Natural killer cell (primary cell): Measurements from ENCODE around the gene SLC12A8. TPM values are rescaled to one million over a fixed set of nuclear protein-coding genes. Genes with fewer than 3 reads are reported as not detected.
A peak's percentile ranks its signal among the peaks of the same experiment; 100 is the strongest.

ENCODE experiments used
- ATAC-seq, 3 donors: fragments of 150-1000 bp in 2 of 3; fragments of 200-7000 bp in 1 of 3; cut with Tn5 transposase; 1 replicate in 1 of 3; 2 replicates in 2 of 3; pipeline ENCODE4 v1.10.0; 2021; ENCODE audit warnings: mild to moderate bottlenecking in 2 of 3, moderate library complexity in 2 of 3
- DNase-seq, 2 donors: peaks; one replicate each; pipeline versions ENCODE4 v3.0.0 to v3.0.0-alpha.2; 2013 to 2021; ENCODE audit warnings: mixed read lengths in 1 of 2
- H3K27ac ChIP-seq: one replicate; pipeline ENCODE4 v1.5.1; 2013; ENCODE audit warnings: mild to moderate bottlenecking, low read length
- H3K27me3 ChIP-seq: one replicate; pipeline ENCODE4 v1.6.1; 2013; ENCODE audit warnings: low read length; ENCODE audit not compliant: control insufficient read depth, insufficient read depth
- H3K36me3 ChIP-seq: one replicate; pipeline ENCODE4 v1.6.1; 2013; ENCODE audit warnings: low read length; ENCODE audit not compliant: control insufficient read depth, insufficient read depth
- H3K4me1 ChIP-seq: one replicate; pipeline ENCODE4 v1.6.1; 2013; ENCODE audit warnings: low read length; ENCODE audit not compliant: control insufficient read depth, insufficient read depth
- H3K4me3 ChIP-seq: one replicate; pipeline ENCODE4 v1.5.1; 2013; ENCODE audit warnings: low read length
- H3K9me3 ChIP-seq: one replicate; pipeline ENCODE4 v1.6.1; 2013; ENCODE audit warnings: low read length; ENCODE audit not compliant: control insufficient read depth, insufficient read depth
- H3K27ac Mint-ChIP-seq, 2 donors: one replicate each; pipeline ENCODE4 v1.8.0; 2022; ENCODE audit warnings: mild to moderate bottlenecking in 2 of 2, mixed read lengths in 2 of 2, moderate library complexity in 1 of 2
- H3K27me3 Mint-ChIP-seq, 2 donors: one replicate each; pipeline ENCODE4 v1.8.0; 2022; ENCODE audit warnings: low read depth in 2 of 2, mixed read lengths in 2 of 2
- H3K36me3 Mint-ChIP-seq: one replicate; pipeline ENCODE4 v1.8.0; 2022; ENCODE audit warnings: mixed read lengths
- H3K4me1 Mint-ChIP-seq, 2 donors: one replicate each; pipeline ENCODE4 v1.8.0; 2022; ENCODE audit warnings: mixed read lengths in 2 of 2
- H3K4me3 Mint-ChIP-seq: one replicate; pipeline ENCODE4 v1.8.0; 2022; ENCODE audit warnings: mild to moderate bottlenecking, moderate library complexity, mixed read lengths
- H3K9me3 Mint-ChIP-seq, 2 donors: one replicate each; pipeline ENCODE4 v1.8.0; 2022; ENCODE audit warnings: mixed read lengths in 2 of 2
- CTCF ChIP-seq: fragments of 200-600 bp; IDR thresholded peaks from one replicate; pipeline ENCODE4 v1.8.0; 2022; ENCODE audit warnings: antibody characterized with exemption
- WGBS: methylation state at CpG from one replicate; pipeline ENCODE4 v1.1.7; 2013; ENCODE audit warnings: missing lambda C conversion rate; ENCODE audit not compliant: insufficient coverage; 5-methylcytosine and 5-hydroxymethylcytosine counted together
- intact Hi-C: fragments of 100-400 bp; cut with micrococcal nuclease; formaldehyde crosslinking; loops from one replicate; pipeline ENCODE4 v1.14.2; 2022
- total RNA-seq, 4 donors: library from RNA; stranded (reverse); fragments of 120-200 nt in 1 of 4; gene quantifications; one replicate each; pipeline versions ENCODE4 v1.2.3 to v1.2.4, GENCODE V29; 2013 to 2022

Gene SLC12A8
- total RNA-seq, 3 donors from 2014 or later (not counting 1 experiment from before 2014, with no cell fraction given): 0.25 to 1.4 (median 0.61) TPM

GRCh38 chr3:125166599-125167136 is 45.9 kb downstream of the SLC12A8 start:
- 95% methylated on average over 11 of the region's 13 CpGs for WGBS
- DNase-seq (no peak), ATAC-seq (no peak)
- intact Hi-C loops: no loop called here
- no peak for TF ChIP-seq CTCF
- Histone ChIP-seq H3K27ac (no peak overlapping the region), H3K36me3 (no peaks in the 10 kb centered on the region), H3K4me3 (no peak overlapping the region), H3K27me3 (no peaks in the 10 kb centered on the region), H3K4me1 (peaks cover 20% of the 10 kb centered on the region), H3K9me3 (no peaks in the 10 kb centered on the region)
- no peaks in the 10 kb centered on the region for H3K9me3 Mint-ChIP-seq
- peaks cover 9 to 11% of the 10 kb centered on the region in 2 donors for H3K4me1 Mint-ChIP-seq
- no peak overlapping the region for H3K27ac Mint-ChIP-seq
- no peak overlapping the region for H3K4me3 Mint-ChIP-seq
- H3K27me3 Mint-ChIP-seq: peaks cover 8 to 10% of the 10 kb centered on the region in 2 donors
- H3K36me3 Mint-ChIP-seq: no peaks in the 10 kb centered on the region

GRCh38 chr3:125165948-125166553 is 46.5 kb downstream of the SLC12A8 start:
- Mint-ChIP-seq H3K27me3 (peaks cover 8 to 10% of the 10 kb centered on the region in 2 donors), H3K36me3 (no peaks in the 10 kb centered on the region), H3K9me3 (no peaks in the 10 kb centered on the region), H3K4me1 (peaks cover 9 to 11% of the 10 kb centered on the region in 2 donors), H3K27ac (no peak overlapping the region), H3K4me3 (no peak overlapping the region)
- Histone ChIP-seq H3K9me3 (no peaks in the 10 kb centered on the region), H3K27ac (no peak overlapping the region), H3K36me3 (no peaks in the 10 kb centered on the region), H3K4me1 (peaks cover 20% of the 10 kb centered on the region), H3K27me3 (no peaks in the 10 kb centered on the region), H3K4me3 (no peak overlapping the region)
- DNase-seq: no peak
- no peak for TF ChIP-seq CTCF
- intact Hi-C loops: no loop called here
- WGBS: 95% methylated on average over 18 of the region's 18 CpGs
- no peak for ATAC-seq

GRCh38 chr3:125165189-125165947 is 47.2 kb downstream of the SLC12A8 start:
- 81% methylated on average over 17 of the region's 17 CpGs for WGBS
- Mint-ChIP-seq H3K36me3 (no peaks in the 10 kb centered on the region), H3K27ac (no peak overlapping the region), H3K9me3 (no peaks in the 10 kb centered on the region), H3K4me3 (no peak overlapping the region), H3K4me1 (peaks cover 9 to 11% of the 10 kb centered on the region in 2 donors), H3K27me3 (peaks cover 8 to 10% of the 10 kb centered on the region in 2 donors)
- Histone ChIP-seq H3K27me3 (no peaks in the 10 kb centered on the region), H3K4me3 (no peak overlapping the region), H3K27ac (no peak overlapping the region), H3K4me1 (peaks cover 20% of the 10 kb centered on the region), H3K36me3 (no peaks in the 10 kb centered on the region), H3K9me3 (no peaks in the 10 kb centered on the region)
- intact Hi-C loops: no loop called here
- ATAC-seq (peak in 2 of 3 donors; percentile 58 to 65), DNase-seq (no peak)
- no peak for TF ChIP-seq CTCF
